GM23248 (cell line): ENCODE data around the gene ACCS.

Source experiments
- EZH2 ChIP-seq: fragments of 200-600 bp; sonication (generic); IDR thresholded peaks from 2 replicates; pipeline ENCODE4 v1.6.1; 2018; ENCODE audit warnings: antibody characterized with exemption, mild to moderate bottlenecking; ENCODE audit not compliant: insufficient read depth, poor library complexity, severe bottlenecking
- EZH2phosphoT487 ChIP-seq: fragments of 200-600 bp; sonication (generic); IDR thresholded peaks from 2 replicates; pipeline ENCODE4 v1.6.1; 2018; ENCODE audit warnings: antibody characterized with exemption, moderate library complexity, mild to moderate bottlenecking, low read depth; ENCODE audit not compliant: insufficient read depth

DNA sequence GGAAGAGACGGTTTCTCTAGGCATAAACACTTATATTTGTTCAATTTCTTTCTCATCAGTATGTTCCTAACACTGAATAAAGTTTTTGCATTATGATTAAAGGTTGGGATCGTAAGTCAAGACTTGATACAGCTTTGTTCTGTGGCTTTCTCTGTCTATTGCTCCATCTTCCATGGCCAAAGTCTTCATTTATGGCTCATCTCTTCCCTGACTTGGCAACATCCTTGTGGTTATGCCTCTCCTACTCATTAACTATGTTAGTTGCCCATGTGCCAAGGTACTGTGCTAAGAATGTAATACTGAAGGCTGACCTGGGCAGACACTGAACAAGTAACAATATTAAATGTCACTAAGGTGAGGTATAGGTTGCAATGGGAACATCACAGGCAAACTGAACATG, 19.9 kb upstream of the ACCS start:
- TF ChIP-seq EZH2phosphoT487: no peak
- no peak for TF ChIP-seq EZH2
